HEK293 (cell line): ENCODE data around the gene ELOVL2.

Source experiments
- CTCF ChIA-PET: fragments of 350-600 bp; formaldehyde crosslinking; extraction: SDS; loops from one replicate; lab custom pipeline; 2021; ENCODE audit warnings: antibody characterized with exemption; lab: Yijun Ruan, JAX
- POLR2A ChIA-PET: fragments of 300-600 bp; formaldehyde crosslinking; extraction: SDS; loops from one replicate; lab custom pipeline; 2020; ENCODE audit warnings: antibody characterized with exemption, inconsistent platforms; lab: Yijun Ruan, JAX
- H3K27ac ChIP-seq: fragments of 200-500 bp; sonication (Bioruptor generic); 2 replicates; pipeline ENCODE4 v1.5.1; 2014; ENCODE audit warnings: low read depth, low read length, control low read depth, inconsistent platforms; ENCODE audit errors: extremely low read depth
- H3K36me3 ChIP-seq, 2 experiments: fragments of 200-500 bp in 1 of 2; sonication (Bioruptor generic) in 1 of 2; 1 replicate in 1 of 2; 2 replicates in 1 of 2; pipeline ENCODE4 v1.5.1; 2014 to 2017; ENCODE audit warnings: inconsistent platforms in 2 of 2, low read length in 2 of 2; ENCODE audit not compliant: control insufficient read depth in 2 of 2, insufficient read depth in 1 of 2
- H3K4me1 ChIP-seq: fragments of 200-500 bp; sonication (Bioruptor generic); 2 replicates; pipeline ENCODE4 v1.5.1; 2014; ENCODE audit warnings: mild to moderate bottlenecking, low read length, inconsistent platforms; ENCODE audit not compliant: control insufficient read depth, insufficient read depth
- H3K4me3 ChIP-seq: 2 replicates; pipeline ENCODE4 v1.5.1; 2011; ENCODE audit warnings: low read depth, mild to moderate bottlenecking, control low read depth, low read length, moderate library complexity
- H3K9me3 ChIP-seq: fragments of 200-500 bp; sonication (Bioruptor generic); 2 replicates; pipeline ENCODE4 v1.5.1; 2014; ENCODE audit warnings: low read depth, low read length, inconsistent platforms; ENCODE audit not compliant: control insufficient read depth, insufficient read depth
- KLF16 ChIP-seq: fragments of 450-650 bp; formaldehyde crosslinking; IDR thresholded peaks from 2 replicates; pipeline ENCODE4 v1.5.1; 2017; ENCODE audit warnings: missing biosample characterization, missing genetic modification characterization
- TCF7L2 ChIP-seq: IDR thresholded peaks from 2 replicates; pipeline ENCODE4 v1.6.1; 2011; ENCODE audit warnings: low read depth, mild to moderate bottlenecking, inconsistent platforms, low read length, moderate library complexity, borderline replicate concordance
- ZBTB8A ChIP-seq: fragments of 450-650 bp; formaldehyde crosslinking; IDR thresholded peaks from 2 replicates; pipeline ENCODE4 v1.5.1; 2016; ENCODE audit warnings: missing biosample characterization, missing genetic modification characterization
- ZFHX2 ChIP-seq: fragments of 450-650 bp; formaldehyde crosslinking; conservative IDR thresholded peaks from 2 replicates; pipeline ENCODE4 v1.5.1; 2016; ENCODE audit warnings: missing biosample characterization, missing genetic modification characterization
- ZNF211 ChIP-seq: fragments of 450-650 bp; formaldehyde crosslinking; IDR thresholded peaks from 2 replicates; pipeline ENCODE4 v1.5.1; 2016; ENCODE audit warnings: low read depth, missing biosample characterization, missing genetic modification characterization
- ZNF341 ChIP-seq: fragments of 450-650 bp; formaldehyde crosslinking; IDR thresholded peaks from 2 replicates; pipeline ENCODE4; 2016; ENCODE audit warnings: low read depth, missing biosample characterization, missing genetic modification characterization
- ZNF366 ChIP-seq: fragments of 450-650 bp; formaldehyde crosslinking; conservative IDR thresholded peaks from 2 replicates; pipeline ENCODE4 v1.5.1; 2016; ENCODE audit warnings: missing biosample characterization, missing genetic modification characterization
- ZNF423 ChIP-seq: fragments of 450-650 bp; formaldehyde crosslinking; IDR thresholded peaks from 2 replicates; pipeline ENCODE4 v1.5.1; 2016; ENCODE audit warnings: missing biosample characterization, missing genetic modification characterization
- ZNF510 ChIP-seq: fragments of 450-650 bp; formaldehyde crosslinking; IDR thresholded peaks from 2 replicates; pipeline ENCODE4 v1.5.1; 2018; ENCODE audit warnings: mild to moderate bottlenecking, missing genetic modification characterization, missing biosample characterization; ENCODE audit not compliant: insufficient replicate concordance
- ZNF600 ChIP-seq: fragments of 450-650 bp; formaldehyde crosslinking; IDR thresholded peaks from 2 replicates; pipeline ENCODE4 v1.5.1; 2016; ENCODE audit warnings: missing biosample characterization, missing genetic modification characterization
- ZNF621 ChIP-seq: fragments of 450-650 bp; formaldehyde crosslinking; IDR thresholded peaks from 2 replicates; pipeline ENCODE4 v1.5.1; 2017; ENCODE audit warnings: missing biosample characterization, missing genetic modification characterization
- TF ChIP-seq, protein P1 (sequence below): fragments of 450-650 bp; formaldehyde crosslinking; IDR thresholded peaks from 2 replicates; pipeline ENCODE4 v1.5.1; 2016; ENCODE audit warnings: missing biosample characterization, missing genetic modification characterization
- TF ChIP-seq, protein P2 (sequence below): fragments of 450-650 bp; formaldehyde crosslinking; IDR thresholded peaks from 2 replicates; pipeline ENCODE4 v1.5.1; 2016; ENCODE audit warnings: missing biosample characterization, missing genetic modification characterization, borderline replicate concordance
- TF ChIP-seq, protein P3 (sequence below): fragments of 450-650 bp; formaldehyde crosslinking; IDR thresholded peaks from 2 replicates; pipeline ENCODE4 v1.5.1; 2017; ENCODE audit warnings: missing biosample characterization, missing genetic modification characterization

Gene ELOVL2

DNA sequence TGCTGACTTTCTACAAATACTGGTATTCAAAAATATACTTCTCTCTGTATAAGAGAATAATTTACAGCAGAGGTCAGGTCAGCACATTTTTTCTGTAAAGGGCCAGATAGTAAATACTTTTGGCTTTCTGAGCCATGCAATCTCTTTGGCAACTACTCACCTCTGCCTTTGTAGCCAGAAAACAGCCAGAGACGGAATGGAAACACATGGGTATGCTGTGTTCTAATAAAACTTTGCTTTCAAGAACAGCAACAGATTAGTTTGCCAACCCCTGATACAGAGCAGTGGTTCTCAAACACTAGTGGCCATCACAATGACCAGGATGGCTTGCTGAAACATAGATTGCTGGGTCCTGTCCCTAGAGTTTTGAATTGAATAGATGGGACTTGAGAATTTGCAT lies 111.0 kb downstream of the ELOVL2 start:
- POLR2A ChIA-PET: no interaction called here
- Histone ChIP-seq H3K4me1 (no peaks in the 10 kb centered on the region), H3K9me3 (no peaks in the 10 kb centered on the region), H3K4me3 (no peak overlapping the region), H3K27ac (no peak overlapping the region), H3K36me3 (peaks cover 8 to 13% of the 10 kb centered on the region in 2 experiments)
- no peak for TF ChIP-seq ZNF341 (tag by site-specific recombination)
- no peak for TF ChIP-seq ZNF510 (tag by site-specific recombination)
- no peak for TF ChIP-seq ZNF211 (tag by site-specific recombination)
- TF ChIP-seq ZNF423 (tag by site-specific recombination): no peak
- TF ChIP-seq KLF16 (tag by site-specific recombination): no peak
- TF ChIP-seq, protein P1, sequence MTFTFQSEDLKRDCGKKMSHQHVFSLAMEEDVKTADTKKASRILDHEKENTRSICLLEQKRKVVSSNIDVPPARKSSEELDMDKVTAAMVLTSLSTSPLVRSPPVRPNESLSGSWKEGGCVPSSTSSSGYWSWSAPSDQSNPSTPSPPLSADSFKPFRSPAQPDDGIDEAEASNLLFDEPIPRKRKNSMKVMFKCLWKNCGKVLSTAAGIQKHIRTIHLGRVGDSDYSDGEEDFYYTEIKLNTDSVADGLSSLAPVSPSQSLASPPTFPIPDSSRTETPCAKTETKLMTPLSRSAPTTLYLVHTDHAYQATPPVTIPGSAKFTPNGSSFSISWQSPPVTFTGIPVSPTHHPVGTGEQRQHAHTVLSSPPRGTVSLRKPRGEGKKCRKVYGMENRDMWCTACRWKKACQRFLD (tag by site-specific recombination): no peak
- no peak for TF ChIP-seq ZBTB8A (tag by site-specific recombination)
- TF ChIP-seq ZNF621: no peak
- TF ChIP-seq ZFHX2 (tag by site-specific recombination): no peak
- TF ChIP-seq, protein P2, sequence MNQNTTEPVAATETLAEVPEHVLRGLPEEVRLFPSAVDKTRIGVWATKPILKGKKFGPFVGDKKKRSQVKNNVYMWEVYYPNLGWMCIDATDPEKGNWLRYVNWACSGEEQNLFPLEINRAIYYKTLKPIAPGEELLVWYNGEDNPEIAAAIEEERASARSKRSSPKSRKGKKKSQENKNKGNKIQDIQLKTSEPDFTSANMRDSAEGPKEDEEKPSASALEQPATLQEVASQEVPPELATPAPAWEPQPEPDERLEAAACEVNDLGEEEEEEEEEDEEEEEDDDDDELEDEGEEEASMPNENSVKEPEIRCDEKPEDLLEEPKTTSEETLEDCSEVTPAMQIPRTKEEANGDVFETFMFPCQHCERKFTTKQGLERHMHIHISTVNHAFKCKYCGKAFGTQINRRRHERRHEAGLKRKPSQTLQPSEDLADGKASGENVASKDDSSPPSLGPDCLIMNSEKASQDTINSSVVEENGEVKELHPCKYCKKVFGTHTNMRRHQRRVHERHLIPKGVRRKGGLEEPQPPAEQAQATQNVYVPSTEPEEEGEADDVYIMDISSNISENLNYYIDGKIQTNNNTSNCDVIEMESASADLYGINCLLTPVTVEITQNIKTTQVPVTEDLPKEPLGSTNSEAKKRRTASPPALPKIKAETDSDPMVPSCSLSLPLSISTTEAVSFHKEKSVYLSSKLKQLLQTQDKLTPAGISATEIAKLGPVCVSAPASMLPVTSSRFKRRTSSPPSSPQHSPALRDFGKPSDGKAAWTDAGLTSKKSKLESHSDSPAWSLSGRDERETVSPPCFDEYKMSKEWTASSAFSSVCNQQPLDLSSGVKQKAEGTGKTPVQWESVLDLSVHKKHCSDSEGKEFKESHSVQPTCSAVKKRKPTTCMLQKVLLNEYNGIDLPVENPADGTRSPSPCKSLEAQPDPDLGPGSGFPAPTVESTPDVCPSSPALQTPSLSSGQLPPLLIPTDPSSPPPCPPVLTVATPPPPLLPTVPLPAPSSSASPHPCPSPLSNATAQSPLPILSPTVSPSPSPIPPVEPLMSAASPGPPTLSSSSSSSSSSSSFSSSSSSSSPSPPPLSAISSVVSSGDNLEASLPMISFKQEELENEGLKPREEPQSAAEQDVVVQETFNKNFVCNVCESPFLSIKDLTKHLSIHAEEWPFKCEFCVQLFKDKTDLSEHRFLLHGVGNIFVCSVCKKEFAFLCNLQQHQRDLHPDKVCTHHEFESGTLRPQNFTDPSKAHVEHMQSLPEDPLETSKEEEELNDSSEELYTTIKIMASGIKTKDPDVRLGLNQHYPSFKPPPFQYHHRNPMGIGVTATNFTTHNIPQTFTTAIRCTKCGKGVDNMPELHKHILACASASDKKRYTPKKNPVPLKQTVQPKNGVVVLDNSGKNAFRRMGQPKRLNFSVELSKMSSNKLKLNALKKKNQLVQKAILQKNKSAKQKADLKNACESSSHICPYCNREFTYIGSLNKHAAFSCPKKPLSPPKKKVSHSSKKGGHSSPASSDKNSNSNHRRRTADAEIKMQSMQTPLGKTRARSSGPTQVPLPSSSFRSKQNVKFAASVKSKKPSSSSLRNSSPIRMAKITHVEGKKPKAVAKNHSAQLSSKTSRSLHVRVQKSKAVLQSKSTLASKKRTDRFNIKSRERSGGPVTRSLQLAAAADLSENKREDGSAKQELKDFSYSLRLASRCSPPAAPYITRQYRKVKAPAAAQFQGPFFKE (tag by site-specific recombination): no peak
- TF ChIP-seq, protein P3, sequence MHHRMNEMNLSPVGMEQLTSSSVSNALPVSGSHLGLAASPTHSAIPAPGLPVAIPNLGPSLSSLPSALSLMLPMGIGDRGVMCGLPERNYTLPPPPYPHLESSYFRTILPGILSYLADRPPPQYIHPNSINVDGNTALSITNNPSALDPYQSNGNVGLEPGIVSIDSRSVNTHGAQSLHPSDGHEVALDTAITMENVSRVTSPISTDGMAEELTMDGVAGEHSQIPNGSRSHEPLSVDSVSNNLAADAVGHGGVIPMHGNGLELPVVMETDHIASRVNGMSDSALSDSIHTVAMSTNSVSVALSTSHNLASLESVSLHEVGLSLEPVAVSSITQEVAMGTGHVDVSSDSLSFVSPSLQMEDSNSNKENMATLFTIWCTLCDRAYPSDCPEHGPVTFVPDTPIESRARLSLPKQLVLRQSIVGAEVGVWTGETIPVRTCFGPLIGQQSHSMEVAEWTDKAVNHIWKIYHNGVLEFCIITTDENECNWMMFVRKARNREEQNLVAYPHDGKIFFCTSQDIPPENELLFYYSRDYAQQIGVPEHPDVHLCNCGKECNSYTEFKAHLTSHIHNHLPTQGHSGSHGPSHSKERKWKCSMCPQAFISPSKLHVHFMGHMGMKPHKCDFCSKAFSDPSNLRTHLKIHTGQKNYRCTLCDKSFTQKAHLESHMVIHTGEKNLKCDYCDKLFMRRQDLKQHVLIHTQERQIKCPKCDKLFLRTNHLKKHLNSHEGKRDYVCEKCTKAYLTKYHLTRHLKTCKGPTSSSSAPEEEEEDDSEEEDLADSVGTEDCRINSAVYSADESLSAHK (tag by site-specific recombination): no peak
- no peak for TF ChIP-seq ZNF600 (tag by site-specific recombination)
- no peak for TF ChIP-seq TCF7L2
- TF ChIP-seq ZNF366: no peak
- CTCF ChIA-PET: interaction anchor here (0.9 to 1.0 kb wide), 2 partner anchors 22 to 454 kb away, joined by 3 to 4 read pairs; no protein-coding TSS in a partner anchor
